OCI-LY3 (cell line): Measurements from ENCODE around the gene BHLHA15.

Source experiments
- H2AFZ ChIP-seq: fragments of 200-600, 300-600 bp; shearing (Covaris generic); 2 replicates; pipeline ENCODE4 v1.6.0; 2014; ENCODE audit warnings: antibody characterized with exemption, low read depth, low read length
- H3K27ac ChIP-seq: fragments of 200-600, 300-600 bp; sonication (generic); 2 replicates; pipeline ENCODE4 v1.5.1; 2014; ENCODE audit warnings: mild to moderate bottlenecking, low read length, moderate library complexity, mixed read lengths
- H3K27me3 ChIP-seq: fragments of 200-600, 300-600 bp; sonication (generic); 2 replicates; pipeline ENCODE4 v1.6.1; 2014; ENCODE audit warnings: low read depth, low read length, mixed read lengths
- H3K36me3 ChIP-seq: fragments of 200-600, 300-600 bp; sonication (generic); replicated peaks from 2 replicates; pipeline ENCODE3; 2014; ENCODE audit warnings: low read depth, low read length, mixed read lengths
- H3K4me1 ChIP-seq: fragments of 300-600, 200-600 bp; sonication (generic); 2 replicates; pipeline ENCODE4 v1.6.1; 2014; ENCODE audit warnings: low read length, mixed read lengths
- H3K4me2 ChIP-seq: fragments of 200-600, 300-600 bp; sonication (generic); 2 replicates; pipeline ENCODE4 v1.6.1; 2014; ENCODE audit warnings: low read length, mixed read lengths
- H3K4me3 ChIP-seq: fragments of 300-600, 200-600 bp; sonication (generic); 2 replicates; pipeline ENCODE4 v1.5.1; 2014; ENCODE audit warnings: antibody characterized with exemption, mild to moderate bottlenecking, low read length, moderate library complexity
- H3K79me2 ChIP-seq: fragments of 300-600, 200-600 bp; shearing (Covaris generic); 2 replicates; pipeline ENCODE4 v1.6.1; 2014; ENCODE audit warnings: mild to moderate bottlenecking, low read length, mixed read lengths
- H3K9ac ChIP-seq: fragments of 300-600, 200-600 bp; shearing (Covaris generic); 2 replicates; pipeline ENCODE4 v1.6.0; 2014; ENCODE audit warnings: mild to moderate bottlenecking, low read length, moderate library complexity
- H3K9me3 ChIP-seq: fragments of 200-600, 300-600 bp; shearing (Covaris generic); 2 replicates; pipeline ENCODE4 v1.6.1; 2014; ENCODE audit warnings: low read length, mixed read lengths; ENCODE audit not compliant: insufficient read depth
- H4K20me1 ChIP-seq: fragments of 200-600, 300-600 bp; sonication (generic); 2 replicates; pipeline ENCODE4 v1.6.1; 2016; ENCODE audit warnings: low read length, mixed read lengths; ENCODE audit not compliant: insufficient read depth
- EZH2phosphoT487 ChIP-seq: fragments of 200-600 bp; shearing (Covaris generic); IDR thresholded peaks from 2 replicates; pipeline ENCODE4 v1.6.1; 2018; ENCODE audit warnings: antibody characterized with exemption, mixed run types, low read depth
- TF ChIP-seq, protein P1 (sequence below): fragments of 200-600, 300-600 bp; sonication (generic); IDR thresholded peaks from 2 replicates; pipeline ENCODE4 v1.5.1; 2014; ENCODE audit warnings: antibody characterized with exemption, low read length, low read depth

The BHLHA15 gene

GRCh38 chr7:98165827-98166667 lies 45.2 kb upstream of the BHLHA15 start:
- H3K4me3 ChIP-seq, result no peak overlapping the region
- no peak overlapping the region for H3K9ac ChIP-seq
- no peaks in the 10 kb centered on the region for H3K36me3 ChIP-seq
- H3K9me3 ChIP-seq, result no peaks in the 10 kb centered on the region
- peaks cover 10% of the 10 kb centered on the region for H3K4me1 ChIP-seq
- H2AFZ ChIP-seq, result no peak overlapping the region
- no peaks in the 10 kb centered on the region for H3K27me3 ChIP-seq
- peaks cover 47% of the 10 kb centered on the region for H4K20me1 ChIP-seq
- no peak overlapping the region for H3K4me2 ChIP-seq
- TF ChIP-seq EZH2phosphoT487, result no peak
- TF ChIP-seq, protein P1, sequence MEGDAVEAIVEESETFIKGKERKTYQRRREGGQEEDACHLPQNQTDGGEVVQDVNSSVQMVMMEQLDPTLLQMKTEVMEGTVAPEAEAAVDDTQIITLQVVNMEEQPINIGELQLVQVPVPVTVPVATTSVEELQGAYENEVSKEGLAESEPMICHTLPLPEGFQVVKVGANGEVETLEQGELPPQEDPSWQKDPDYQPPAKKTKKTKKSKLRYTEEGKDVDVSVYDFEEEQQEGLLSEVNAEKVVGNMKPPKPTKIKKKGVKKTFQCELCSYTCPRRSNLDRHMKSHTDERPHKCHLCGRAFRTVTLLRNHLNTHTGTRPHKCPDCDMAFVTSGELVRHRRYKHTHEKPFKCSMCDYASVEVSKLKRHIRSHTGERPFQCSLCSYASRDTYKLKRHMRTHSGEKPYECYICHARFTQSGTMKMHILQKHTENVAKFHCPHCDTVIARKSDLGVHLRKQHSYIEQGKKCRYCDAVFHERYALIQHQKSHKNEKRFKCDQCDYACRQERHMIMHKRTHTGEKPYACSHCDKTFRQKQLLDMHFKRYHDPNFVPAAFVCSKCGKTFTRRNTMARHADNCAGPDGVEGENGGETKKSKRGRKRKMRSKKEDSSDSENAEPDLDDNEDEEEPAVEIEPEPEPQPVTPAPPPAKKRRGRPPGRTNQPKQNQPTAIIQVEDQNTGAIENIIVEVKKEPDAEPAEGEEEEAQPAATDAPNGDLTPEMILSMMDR, result peak; percentile 71
- H3K27ac ChIP-seq, result no peak overlapping the region
- no peaks in the 10 kb centered on the region for H3K79me2 ChIP-seq

GRCh38 chr7:98166668-98166970 lies 44.6 kb upstream of the BHLHA15 start:
- H3K4me1 ChIP-seq, result peaks cover 10% of the 10 kb centered on the region
- no peak overlapping the region for H3K9ac ChIP-seq
- H3K79me2 ChIP-seq, result no peaks in the 10 kb centered on the region
- no peaks in the 10 kb centered on the region for H3K36me3 ChIP-seq
- no peak overlapping the region for H3K4me2 ChIP-seq
- no peak overlapping the region for H2AFZ ChIP-seq
- no peak for TF ChIP-seq EZH2phosphoT487
- TF ChIP-seq, protein P1, result no peak
- H3K27me3 ChIP-seq, result no peaks in the 10 kb centered on the region
- H3K4me3 ChIP-seq, result no peak overlapping the region
- H4K20me1 ChIP-seq, result peaks cover 47% of the 10 kb centered on the region
- H3K27ac ChIP-seq, result no peak overlapping the region
- no peaks in the 10 kb centered on the region for H3K9me3 ChIP-seq

- H3K79me2 ChIP-seq, result no peaks in the 10 kb centered on the region
- no peaks in the 10 kb centered on the region for H3K27me3 ChIP-seq
- no peak overlapping the region for H3K9ac ChIP-seq
- H3K27ac ChIP-seq, result no peak overlapping the region
- H3K36me3 ChIP-seq, result no peaks in the 10 kb centered on the region
- no peak overlapping the region for H2AFZ ChIP-seq
- TF ChIP-seq, protein P1, result no peak
- no peak for TF ChIP-seq EZH2phosphoT487
- no peaks in the 10 kb centered on the region for H3K9me3 ChIP-seq
- H3K4me3 ChIP-seq, result no peak overlapping the region
- H3K4me2 ChIP-seq, result no peak overlapping the region
- H4K20me1 ChIP-seq, result peaks cover 41% of the 10 kb centered on the region
- peaks cover 5% of the 10 kb centered on the region for H3K4me1 ChIP-seq
These were observed 43.6 kb upstream of the BHLHA15 start for GRCh38 chr7:98167653-98168052.

DNA sequence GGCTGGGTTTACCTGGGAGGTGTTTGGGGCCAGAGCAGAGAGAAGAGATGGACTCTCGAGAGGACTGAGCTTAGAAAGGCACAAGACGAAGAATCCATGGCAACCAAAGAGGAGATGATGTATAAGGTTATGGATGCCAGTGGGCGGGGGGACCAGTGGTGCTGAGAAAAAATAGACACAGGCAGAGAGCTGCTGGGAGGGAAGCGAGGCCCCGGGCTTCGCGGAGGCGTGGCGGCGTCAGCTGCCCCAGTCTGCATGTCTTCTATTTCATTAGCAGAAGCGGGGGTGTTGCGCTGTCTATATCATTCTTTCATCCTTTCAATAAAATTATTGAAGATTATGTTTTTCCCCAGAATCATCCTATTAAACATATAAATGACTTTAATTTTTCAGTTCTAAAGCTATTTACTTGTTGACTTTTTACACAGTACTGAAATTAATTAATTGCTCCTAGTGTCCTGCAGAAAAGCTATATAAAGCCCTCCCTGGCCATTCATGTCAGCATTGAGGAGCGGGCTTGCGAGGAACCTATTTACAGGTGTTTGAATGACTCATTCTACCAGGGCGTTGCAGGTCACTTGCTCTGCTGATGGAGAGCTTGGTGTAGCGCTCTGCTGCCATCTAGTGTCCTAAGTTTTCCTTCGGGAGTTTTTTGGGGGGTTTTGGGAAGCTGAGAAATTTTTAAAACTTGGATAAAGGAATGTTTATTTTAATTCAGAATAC lies 42.9 kb upstream of the BHLHA15 start:
- H3K36me3 ChIP-seq, result no peaks in the 10 kb centered on the region
- H3K4me1 ChIP-seq, result no peaks in the 10 kb centered on the region
- H3K79me2 ChIP-seq, result no peaks in the 10 kb centered on the region
- no peak overlapping the region for H3K27ac ChIP-seq
- H2AFZ ChIP-seq, result no peak overlapping the region
- H4K20me1 ChIP-seq, result peaks cover 35% of the 10 kb centered on the region
- no peaks in the 10 kb centered on the region for H3K27me3 ChIP-seq
- no peak overlapping the region for H3K9ac ChIP-seq
- no peak for TF ChIP-seq EZH2phosphoT487
- TF ChIP-seq, protein P1, result peak; percentile 65
- H3K9me3 ChIP-seq, result no peaks in the 10 kb centered on the region
- no peak overlapping the region for H3K4me3 ChIP-seq
- no peak overlapping the region for H3K4me2 ChIP-seq
